Colon (tissue), 2 donors: ENCODE data around the gene RGS7.
"Not testable (repeated sequence)": the region's sequence is repeated elsewhere in the genome, so short reads cannot be mapped to it uniquely, and the experiment has no call there.

ENCODE experiments used
- FAIRE-seq: peaks from 2 replicates; lab custom pipeline; 2012; peaks lifted over from hg19 to GRCh38; lab: Jason Lieb, UNC
- donor health status: control.
- donor health status: control.

RGS7 gene

GRCh38 chr1:241331328-241332036, 25.5 kb downstream of the RGS7 start:
- FAIRE-seq, result no peak

GRCh38 chr1:241330619-241331327, 26.2 kb downstream of the RGS7 start:
- no peak for FAIRE-seq

DNA sequence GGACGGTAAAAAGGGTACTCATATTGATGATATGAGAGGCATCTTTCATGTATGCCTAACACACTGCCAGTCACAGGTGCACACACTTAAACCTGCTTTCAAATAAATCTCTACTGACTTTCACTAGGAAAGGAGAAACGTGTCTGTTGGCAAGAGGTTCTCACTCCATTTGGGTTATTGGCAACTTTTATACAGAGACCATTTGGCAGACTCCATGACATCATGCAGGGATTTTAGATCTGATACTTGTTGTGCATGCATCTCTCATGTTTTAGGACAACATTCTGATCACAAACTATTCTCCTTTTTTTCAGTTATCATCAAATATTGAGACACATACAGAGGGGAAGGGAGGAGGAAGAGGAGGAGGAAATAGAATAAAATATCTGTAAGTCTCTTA, 31.5 kb downstream of the RGS7 start:
- no peak for FAIRE-seq

GRCh38 chr1:241323514-241324195, 33.4 kb downstream of the RGS7 start:
- no peak for FAIRE-seq

DNA sequence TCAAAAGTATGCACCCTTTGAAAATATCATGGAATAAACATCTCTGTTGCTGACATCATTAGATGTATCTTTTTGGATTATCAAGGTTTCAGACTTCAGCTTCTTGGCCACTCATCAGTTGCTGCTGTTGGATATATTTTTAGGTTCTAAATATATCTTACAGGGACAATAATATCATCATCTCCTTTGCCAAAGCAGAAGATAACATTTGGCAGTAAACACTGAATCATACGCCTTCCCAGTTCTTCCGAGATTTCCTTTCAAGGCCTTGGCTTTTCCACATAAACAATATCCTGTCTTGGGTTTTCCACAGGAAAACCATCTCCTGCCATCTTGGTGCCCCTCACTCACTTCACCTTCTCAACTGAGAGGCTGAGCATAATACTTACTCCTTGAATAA, 39.3 kb downstream of the RGS7 start:
- FAIRE-seq, result no peak

- FAIRE-seq, result no peak
Observed at GRCh38 chr1:241316372-241316771, 40.6 kb downstream of the RGS7 start.

DNA sequence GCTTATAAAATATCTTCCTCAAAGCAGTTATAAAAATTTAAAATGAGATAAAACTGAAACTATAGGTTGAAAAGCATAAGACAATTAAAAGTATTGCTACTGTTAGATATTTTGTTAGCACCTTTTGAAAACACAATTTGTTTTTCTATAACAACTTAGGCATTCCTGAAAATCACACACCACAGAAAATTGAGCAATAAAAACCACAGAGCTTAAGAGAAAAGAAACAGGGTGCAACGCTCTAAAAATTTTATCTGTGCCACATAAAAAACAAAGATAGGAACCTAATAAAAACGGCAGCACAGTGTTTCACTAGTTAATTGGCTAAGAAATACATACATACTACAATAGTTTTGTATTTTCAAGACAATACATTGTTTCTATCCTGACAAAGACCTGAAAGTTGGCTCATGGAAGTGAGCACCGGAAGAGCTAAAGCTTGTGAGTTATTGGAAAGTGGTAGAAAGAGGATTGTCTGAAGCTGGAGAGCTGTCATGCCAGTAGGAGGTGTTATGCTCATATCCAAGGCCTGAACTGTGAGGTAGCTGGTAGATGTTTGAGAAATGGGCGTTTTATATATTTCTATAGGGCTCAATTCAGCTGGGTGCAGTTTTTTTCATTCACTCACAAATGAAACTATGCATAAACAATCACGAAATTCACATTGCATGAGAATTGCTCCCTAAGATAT, 45.8 kb downstream of the RGS7 start:
- FAIRE-seq, result no peak

- FAIRE-seq, result no peak
Observed at GRCh38 chr1:241310451-241310850, 46.6 kb downstream of the RGS7 start.

DNA sequence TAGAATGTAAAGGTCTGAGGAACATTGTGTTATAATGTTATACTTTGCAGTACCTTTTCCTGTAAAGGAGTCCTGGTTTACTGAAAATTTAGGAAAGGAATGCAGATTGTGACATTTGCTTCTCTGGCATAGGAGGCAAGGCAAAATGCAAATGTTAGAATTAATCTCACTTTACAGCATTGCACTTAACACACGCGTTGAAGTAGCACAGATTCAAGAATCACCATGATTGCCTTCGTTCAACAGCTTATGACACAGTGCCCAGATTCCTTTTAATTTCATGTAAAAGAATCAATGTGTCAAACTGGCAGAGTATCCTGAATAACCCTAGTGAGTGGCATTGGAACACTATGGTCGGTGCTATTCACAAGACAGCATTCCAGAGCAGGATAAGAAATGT, 47.4 kb downstream of the RGS7 start:
- FAIRE-seq, result no peak

DNA sequence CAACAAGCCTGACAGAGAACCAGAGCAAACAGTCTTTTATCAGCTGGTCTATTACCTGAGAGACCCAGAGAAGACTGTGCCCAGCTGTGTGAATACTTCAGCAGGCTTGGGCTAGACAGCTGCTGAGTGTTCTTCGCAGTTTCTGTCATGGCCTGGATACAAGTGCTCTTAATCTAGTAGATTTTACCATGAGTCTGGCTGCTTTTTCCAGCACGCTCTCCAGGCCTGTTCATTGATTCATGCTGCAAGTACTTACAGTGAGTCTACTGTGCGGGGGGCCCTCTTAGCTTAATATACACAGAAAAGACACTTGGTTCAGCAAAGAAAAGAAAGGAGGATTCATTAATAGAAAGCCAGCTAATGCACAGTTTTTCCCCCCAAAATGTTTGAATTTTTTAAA, 48.5 kb downstream of the RGS7 start:
- no peak for FAIRE-seq

GRCh38 chr1:241308011-241308410, 49.0 kb downstream of the RGS7 start:
- no peak for FAIRE-seq

- no peak for FAIRE-seq
Observed at GRCh38 chr1:241306125-241306790, 50.7 kb downstream of the RGS7 start.

DNA sequence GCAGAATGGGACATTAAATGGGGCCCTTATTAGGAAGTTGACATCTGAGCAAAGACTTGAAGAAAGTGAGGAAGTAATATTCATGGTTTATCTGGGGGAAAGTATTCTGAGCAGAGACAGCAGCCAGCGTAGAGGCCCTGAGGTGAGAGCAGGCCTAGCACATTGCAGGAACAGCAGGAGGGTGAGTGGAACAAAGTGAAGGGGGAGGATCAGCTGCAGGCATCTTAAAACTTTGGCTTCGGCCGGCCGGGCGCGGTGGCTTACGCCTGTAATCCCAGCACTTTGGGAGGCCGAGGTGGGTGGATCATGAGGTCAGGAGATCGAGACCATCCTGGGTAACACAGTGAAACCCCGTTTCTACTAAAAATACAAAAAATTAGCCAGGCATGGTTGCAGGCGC, 55.0 kb downstream of the RGS7 start:
- not testable (repeated sequence) for FAIRE-seq

GRCh38 chr1:241299347-241299746, 57.7 kb downstream of the RGS7 start:
- no peak for FAIRE-seq

- FAIRE-seq, result no peak
Observed at GRCh38 chr1:241292973-241293372, 64.0 kb downstream of the RGS7 start.

DNA sequence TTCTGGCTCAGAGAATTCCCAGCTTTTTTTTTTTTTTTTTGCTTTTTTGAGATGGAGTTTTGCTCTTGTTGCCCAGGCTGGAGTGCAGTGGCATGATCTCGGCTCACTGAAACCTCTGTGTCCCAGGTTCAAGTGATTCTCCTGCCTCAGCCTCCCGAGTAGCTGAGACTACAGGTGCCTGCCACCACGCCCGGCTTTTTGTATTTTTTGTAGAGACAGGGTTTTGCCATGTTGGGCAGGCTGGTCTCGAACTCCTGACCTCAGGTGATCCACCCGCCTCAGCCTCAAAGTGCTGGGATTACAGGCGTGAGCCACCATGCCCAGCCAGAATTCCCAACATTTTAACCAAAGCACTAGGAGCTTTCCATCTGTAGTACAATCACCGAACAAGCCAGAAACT, 65.5 kb downstream of the RGS7 start:
- FAIRE-seq, result not testable (repeated sequence)

DNA sequence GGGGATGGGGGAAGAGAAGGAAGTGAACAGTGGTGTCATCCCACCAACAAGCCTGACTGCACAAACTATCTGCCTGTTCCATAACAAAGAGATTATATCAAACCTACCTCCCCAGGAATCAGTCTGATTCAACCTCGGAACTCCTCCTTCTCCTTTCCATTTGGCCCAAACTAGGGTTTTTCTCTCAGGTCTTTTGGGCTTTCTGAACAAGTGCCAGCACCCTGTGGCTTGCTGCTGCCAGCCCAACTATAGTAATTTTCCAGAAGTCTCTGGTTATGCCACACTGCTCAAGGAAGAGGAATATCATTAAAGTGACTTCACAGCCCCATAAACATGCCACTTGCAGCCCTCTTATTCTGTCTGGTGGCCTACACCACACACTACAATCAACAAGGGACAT, 70.5 kb downstream of the RGS7 start:
- no peak for FAIRE-seq

DNA sequence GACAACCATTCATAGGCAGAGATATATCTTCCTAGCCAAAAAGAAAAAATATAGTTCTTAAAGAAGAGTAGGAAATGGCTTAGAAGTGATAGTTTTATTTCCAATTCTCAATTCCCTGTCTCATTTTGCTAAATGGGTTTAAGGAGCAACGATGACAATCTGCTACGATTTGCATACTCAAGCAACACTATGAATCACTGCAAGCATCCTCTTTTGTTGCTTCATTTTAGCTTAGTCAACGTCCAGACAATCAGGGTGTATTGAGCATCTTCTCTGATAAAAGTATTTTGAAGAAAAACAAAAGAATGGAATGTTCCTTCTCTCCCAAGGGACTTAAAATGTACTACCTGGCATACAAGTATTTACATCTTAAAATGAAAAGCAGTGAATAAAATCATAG, 80.6 kb downstream of the RGS7 start:
- FAIRE-seq, result no peak

DNA sequence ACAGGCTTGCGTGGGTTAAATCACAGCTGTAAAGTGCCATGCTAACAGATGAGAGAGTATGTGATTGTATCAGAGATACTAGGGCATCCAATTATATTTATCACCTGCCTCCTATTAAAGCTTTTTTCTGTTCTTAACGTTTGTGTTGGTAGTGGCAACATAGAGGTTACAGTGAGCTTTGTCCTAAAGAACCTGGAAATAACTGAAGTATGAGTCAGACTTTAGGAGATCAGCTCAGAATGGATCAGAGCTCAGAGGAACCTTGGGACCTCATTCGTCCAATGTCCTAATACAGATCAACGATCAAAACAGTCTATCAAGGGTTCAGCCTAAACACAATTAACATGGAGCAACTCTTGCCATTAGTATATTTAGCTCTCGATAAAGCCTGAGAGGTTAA, 81.0 kb downstream of the RGS7 start:
- no peak for FAIRE-seq

- FAIRE-seq, result no peak
Observed at GRCh38 chr1:241275226-241275625, 81.8 kb downstream of the RGS7 start.

- FAIRE-seq, result no peak
Observed at GRCh38 chr1:241274693-241275092, 82.3 kb downstream of the RGS7 start.

DNA sequence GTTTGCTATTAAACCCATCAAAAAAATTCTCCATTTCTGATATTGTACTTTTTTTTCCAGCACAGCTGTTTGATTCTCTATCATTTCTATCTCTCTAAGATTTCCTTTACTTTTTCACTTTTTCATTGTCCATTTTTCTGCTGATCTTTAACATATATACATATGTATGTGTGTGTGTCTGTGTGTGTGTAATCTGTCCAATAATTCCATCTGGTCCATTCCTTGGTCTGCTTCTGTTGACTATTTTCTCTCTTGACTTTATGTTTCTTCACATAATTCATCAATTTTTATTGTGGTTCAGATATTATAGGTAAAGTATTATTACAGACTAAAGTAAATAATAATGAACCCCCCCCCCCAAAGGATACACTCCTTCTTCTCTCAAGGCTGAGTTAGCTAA, 84.2 kb downstream of the RGS7 start:
- FAIRE-seq, result no peak
